ENCODE measurements around the gene DHRSX. TPM values are rescaled to one million over a fixed set of nuclear protein-coding genes. Genes with fewer than 3 reads are reported as not detected.

DHRSX gene
- total and polyA plus RNA-seq, 10 of the 15 experiments (the other 5 are each of a cell fraction or from before 2014, with no cell fraction given) = 1.7 to 39.5 (median 16.5) TPM

DNA sequence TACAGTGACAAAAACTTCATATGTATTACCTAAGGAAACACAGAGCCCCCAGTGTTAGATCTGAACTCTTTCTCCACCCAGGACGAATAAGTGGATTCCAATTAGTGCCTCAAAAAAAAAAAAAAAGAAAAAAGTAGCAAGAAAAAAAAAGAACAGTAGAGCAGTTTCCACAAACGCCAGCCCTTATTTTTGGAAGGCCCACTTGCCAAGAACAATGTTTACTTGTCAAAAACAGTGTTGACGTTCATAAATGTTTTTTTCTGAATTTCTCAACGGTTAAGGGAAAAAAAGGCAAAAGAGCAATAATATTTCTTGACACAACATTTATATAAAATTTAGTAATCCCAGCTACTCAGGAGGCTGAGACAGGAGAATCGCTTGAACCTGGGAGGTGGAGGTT lies 38.7 kb downstream of the DHRSX start:
- in situ Hi-C loops (cut with MboI) = no loop called here
- no peaks in the 10 kb centered on the region; the same call in 2 of the 3 replicates for H3K9me3 ChIP-seq (replicated peaks; ENCODE audit: control insufficient read depth, insufficient read depth, low read length)
- intact Hi-C loops (cut with micrococcal nuclease; ENCODE audit: unreplicated experiment) = no loop called here
- TF ChIP-seq, protein P1, sequence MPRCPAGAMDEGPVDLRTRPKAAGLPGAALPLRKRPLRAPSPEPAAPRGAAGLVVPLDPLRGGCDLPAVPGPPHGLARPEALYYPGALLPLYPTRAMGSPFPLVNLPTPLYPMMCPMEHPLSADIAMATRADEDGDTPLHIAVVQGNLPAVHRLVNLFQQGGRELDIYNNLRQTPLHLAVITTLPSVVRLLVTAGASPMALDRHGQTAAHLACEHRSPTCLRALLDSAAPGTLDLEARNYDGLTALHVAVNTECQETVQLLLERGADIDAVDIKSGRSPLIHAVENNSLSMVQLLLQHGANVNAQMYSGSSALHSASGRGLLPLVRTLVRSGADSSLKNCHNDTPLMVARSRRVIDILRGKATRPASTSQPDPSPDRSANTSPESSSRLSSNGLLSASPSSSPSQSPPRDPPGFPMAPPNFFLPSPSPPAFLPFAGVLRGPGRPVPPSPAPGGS (IDR thresholded peaks at IDR 0.05; ENCODE audit: borderline replicate concordance, insufficient read depth, low read depth, low read length, poor library complexity, severe bottlenecking) = no peak
- TF ChIP-seq ASH2L (IDR thresholded peaks at IDR 0.05; ENCODE audit: borderline replicate concordance, low read depth) (no peak), SIN3A (IDR thresholded peaks at IDR 0.05; ENCODE audit: low read depth, low read length) (no peak), BMI1 (IDR thresholded peaks at IDR 0.05; ENCODE audit: borderline replicate concordance) (no peak), ZNF207 (IDR thresholded peaks at IDR 0.05; ENCODE audit: borderline replicate concordance) (no peak), ZZZ3 (IDR thresholded peaks at IDR 0.05; ENCODE audit: control insufficient read depth, insufficient read length, low read depth) (no peak), YY1 (IDR thresholded peaks at IDR 0.05; ENCODE audit: low read depth, low read length) (no peak), SMARCA5 (IDR thresholded peaks at IDR 0.05) (no peak)
- TF ChIP-seq, protein P2, sequence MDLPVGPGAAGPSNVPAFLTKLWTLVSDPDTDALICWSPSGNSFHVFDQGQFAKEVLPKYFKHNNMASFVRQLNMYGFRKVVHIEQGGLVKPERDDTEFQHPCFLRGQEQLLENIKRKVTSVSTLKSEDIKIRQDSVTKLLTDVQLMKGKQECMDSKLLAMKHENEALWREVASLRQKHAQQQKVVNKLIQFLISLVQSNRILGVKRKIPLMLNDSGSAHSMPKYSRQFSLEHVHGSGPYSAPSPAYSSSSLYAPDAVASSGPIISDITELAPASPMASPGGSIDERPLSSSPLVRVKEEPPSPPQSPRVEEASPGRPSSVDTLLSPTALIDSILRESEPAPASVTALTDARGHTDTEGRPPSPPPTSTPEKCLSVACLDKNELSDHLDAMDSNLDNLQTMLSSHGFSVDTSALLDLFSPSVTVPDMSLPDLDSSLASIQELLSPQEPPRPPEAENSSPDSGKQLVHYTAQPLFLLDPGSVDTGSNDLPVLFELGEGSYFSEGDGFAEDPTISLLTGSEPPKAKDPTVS (IDR thresholded peaks at IDR 0.05; ENCODE audit: low read depth, low read length) = no peak
- TF ChIP-seq, protein P3, sequence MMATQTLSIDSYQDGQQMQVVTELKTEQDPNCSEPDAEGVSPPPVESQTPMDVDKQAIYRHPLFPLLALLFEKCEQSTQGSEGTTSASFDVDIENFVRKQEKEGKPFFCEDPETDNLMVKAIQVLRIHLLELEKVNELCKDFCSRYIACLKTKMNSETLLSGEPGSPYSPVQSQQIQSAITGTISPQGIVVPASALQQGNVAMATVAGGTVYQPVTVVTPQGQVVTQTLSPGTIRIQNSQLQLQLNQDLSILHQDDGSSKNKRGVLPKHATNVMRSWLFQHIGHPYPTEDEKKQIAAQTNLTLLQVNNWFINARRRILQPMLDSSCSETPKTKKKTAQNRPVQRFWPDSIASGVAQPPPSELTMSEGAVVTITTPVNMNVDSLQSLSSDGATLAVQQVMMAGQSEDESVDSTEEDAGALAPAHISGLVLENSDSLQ (IDR thresholded peaks at IDR 0.05) = no peak
- TF ChIP-seq, protein P4, sequence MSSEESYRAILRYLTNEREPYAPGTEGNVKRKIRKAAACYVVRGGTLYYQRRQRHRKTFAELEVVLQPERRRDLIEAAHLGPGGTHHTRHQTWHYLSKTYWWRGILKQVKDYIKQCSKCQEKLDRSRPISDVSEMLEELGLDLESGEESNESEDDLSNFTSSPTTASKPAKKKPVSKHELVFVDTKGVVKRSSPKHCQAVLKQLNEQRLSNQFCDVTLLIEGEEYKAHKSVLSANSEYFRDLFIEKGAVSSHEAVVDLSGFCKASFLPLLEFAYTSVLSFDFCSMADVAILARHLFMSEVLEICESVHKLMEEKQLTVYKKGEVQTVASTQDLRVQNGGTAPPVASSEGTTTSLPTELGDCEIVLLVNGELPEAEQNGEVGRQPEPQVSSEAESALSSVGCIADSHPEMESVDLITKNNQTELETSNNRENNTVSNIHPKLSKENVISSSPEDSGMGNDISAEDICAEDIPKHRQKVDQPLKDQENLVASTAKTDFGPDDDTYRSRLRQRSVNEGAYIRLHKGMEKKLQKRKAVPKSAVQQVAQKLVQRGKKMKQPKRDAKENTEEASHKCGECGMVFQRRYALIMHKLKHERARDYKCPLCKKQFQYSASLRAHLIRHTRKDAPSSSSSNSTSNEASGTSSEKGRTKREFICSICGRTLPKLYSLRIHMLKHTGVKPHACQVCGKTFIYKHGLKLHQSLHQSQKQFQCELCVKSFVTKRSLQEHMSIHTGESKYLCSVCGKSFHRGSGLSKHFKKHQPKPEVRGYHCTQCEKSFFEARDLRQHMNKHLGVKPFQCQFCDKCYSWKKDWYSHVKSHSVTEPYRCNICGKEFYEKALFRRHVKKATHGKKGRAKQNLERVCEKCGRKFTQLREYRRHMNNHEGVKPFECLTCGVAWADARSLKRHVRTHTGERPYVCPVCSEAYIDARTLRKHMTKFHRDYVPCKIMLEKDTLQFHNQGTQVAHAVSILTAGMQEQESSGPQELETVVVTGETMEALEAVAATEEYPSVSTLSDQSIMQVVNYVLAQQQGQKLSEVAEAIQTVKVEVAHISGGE (CRISPR knock-in tag; IDR thresholded peaks at IDR 0.05) = no peak
- POLR2A ChIA-PET = no interaction called here
- ATAC-seq (no peak), FAIRE-seq (no peak), DNase-seq (ENCODE audit: low read depth, low spot score) (no peak)
- no peak overlapping the region for H3K9ac ChIP-seq (ENCODE audit: control insufficient read depth, insufficient read depth, low read length)
- no peak overlapping the region for H3K4me3 ChIP-seq
- no peaks in the 10 kb centered on the region; the same call in 1 of the 2 replicates for H3K79me2 ChIP-seq (ENCODE audit: control insufficient read depth, insufficient read depth, low read length)
- H3K27me3 ChIP-seq (replicated peaks in 1 of 2; ENCODE audit: control insufficient read depth in 2 of 2, insufficient read depth in 2 of 2, low read length in 1 of 2) = no peaks in the 10 kb centered on the region
- 72% methylated on average over 4 of the region's 5 CpGs for WGBS (ENCODE audit: insufficient coverage, insufficient replicate concordance, low lambda C conversion rate, missing lambda C conversion rate)
- H2AFZ ChIP-seq (ENCODE audit: control insufficient read depth, low read depth, low read length) = no peak overlapping the region
- H3K27ac ChIP-seq (ENCODE audit: control insufficient read depth, insufficient read depth) = no peak overlapping the region
- H3K4me1 ChIP-seq (ENCODE audit: control insufficient read depth, insufficient read depth, low read length) = no peaks in the 10 kb centered on the region
- SMC1A ChIA-PET (ENCODE audit: uncharacterized antibody, unreplicated experiment) = no interaction called here
- CTCF ChIA-PET = no interaction called here
- BruUV-seq (replicated peaks) = no TSS peak
- no peaks in the 10 kb centered on the region for H3K36me3 ChIP-seq (ENCODE audit: control insufficient read depth in 2 of 2, insufficient read depth in 2 of 2, low read length in 1 of 2)
- H3K4me2 ChIP-seq (ENCODE audit: control insufficient read depth, insufficient read depth) = no peak overlapping the region
- H4K20me1 ChIP-seq (ENCODE audit: control insufficient read depth, insufficient read depth) = no peaks in the 10 kb centered on the region
- RAD21 ChIA-PET (ENCODE audit: unreplicated experiment) = no interaction called here
